Trophoblast cell (in vitro differentiated cells and primary cell): ENCODE results near the gene IQCH.
A peak's percentile ranks its signal among the peaks of the same experiment; 100 is the strongest.
"Not testable (repeated sequence)": the region's sequence is repeated elsewhere in the genome, so short reads cannot be mapped to it uniquely, and the experiment has no call there.

Experiments
- DNase-seq, 2 donors: peaks; one replicate each; pipeline ENCODE4 v3.0.0-alpha.2; 2016
- H2AFZ ChIP-seq: 2 replicates; pipeline ENCODE4 v1.6.1; 2013; ENCODE audit warnings: low read length, moderate library complexity, mild to moderate bottlenecking; ENCODE audit not compliant: insufficient read depth, poor library complexity
- H2AK5ac ChIP-seq: 2 replicates; pipeline ENCODE4 v1.6.1; 2013; ENCODE audit warnings: mild to moderate bottlenecking, low read length
- H2BK120ac ChIP-seq: 2 replicates; pipeline ENCODE4 v1.6.1; 2013; ENCODE audit warnings: low read length, mild to moderate bottlenecking, moderate library complexity; ENCODE audit not compliant: insufficient read depth, poor library complexity
- H2BK12ac ChIP-seq: 2 replicates; pipeline ENCODE4 v1.6.1; 2013; ENCODE audit warnings: mild to moderate bottlenecking, low read length, moderate library complexity
- H2BK5ac ChIP-seq: 2 replicates; pipeline ENCODE4 v1.6.1; 2013; ENCODE audit warnings: low read length, low read depth, moderate library complexity, mild to moderate bottlenecking; ENCODE audit not compliant: poor library complexity
- H3K14ac ChIP-seq: 2 replicates; pipeline ENCODE4 v1.6.1; 2013; ENCODE audit warnings: mild to moderate bottlenecking, low read length
- H3K18ac ChIP-seq: 2 replicates; pipeline ENCODE4 v1.6.1; 2013; ENCODE audit warnings: mild to moderate bottlenecking, low read length
- H3K23ac ChIP-seq: 2 replicates; pipeline ENCODE4 v1.6.1; 2013; ENCODE audit warnings: low read length
- H3K27ac ChIP-seq: 2 replicates; pipeline ENCODE4 v1.5.1; 2013; ENCODE audit warnings: low read depth, mild to moderate bottlenecking, inconsistent platforms, low read length, moderate library complexity
- H3K27me3 ChIP-seq: 2 replicates; pipeline ENCODE4 v1.6.1; 2013; ENCODE audit warnings: inconsistent platforms, mild to moderate bottlenecking, low read length, moderate library complexity; ENCODE audit not compliant: insufficient read depth
- H3K36me3 ChIP-seq, 2 experiments: 1 replicate in 1 of 2; 2 replicates in 1 of 2; pipeline ENCODE4 v1.6.1; 2013; ENCODE audit warnings: low read length in 2 of 2, mild to moderate bottlenecking in 2 of 2, moderate library complexity in 1 of 2; ENCODE audit not compliant: insufficient read depth in 2 of 2, control insufficient read depth in 1 of 2
- H3K4ac ChIP-seq: 2 replicates; pipeline ENCODE4 v1.6.1; 2013; ENCODE audit warnings: low read depth, mild to moderate bottlenecking, low read length, moderate library complexity
- H3K4me1 ChIP-seq, 2 experiments: 1 replicate in 1 of 2; 2 replicates in 1 of 2; pipeline ENCODE4 v1.6.1; 2013; ENCODE audit warnings: low read length in 2 of 2, mild to moderate bottlenecking in 2 of 2, moderate library complexity in 1 of 2; ENCODE audit not compliant: insufficient read depth in 2 of 2, control insufficient read depth in 1 of 2
- H3K4me2 ChIP-seq: 2 replicates; pipeline ENCODE4 v1.6.1; 2013; ENCODE audit warnings: inconsistent platforms, mild to moderate bottlenecking, low read length, moderate library complexity
- H3K4me3 ChIP-seq: 2 replicates; pipeline ENCODE4 v1.5.1; 2013; ENCODE audit warnings: mild to moderate bottlenecking, low read depth, low read length, inconsistent platforms
- H3K79me1 ChIP-seq: one replicate; pipeline ENCODE4 v1.6.1; 2013; ENCODE audit warnings: low read length
- H3K79me2 ChIP-seq: 2 replicates; pipeline ENCODE4 v1.6.1; 2013; ENCODE audit warnings: low read length, mild to moderate bottlenecking; ENCODE audit not compliant: control insufficient read depth, insufficient read depth, poor library complexity
- H3K9ac ChIP-seq: 2 replicates; pipeline ENCODE4 v1.6.1; 2013; ENCODE audit warnings: mild to moderate bottlenecking, low read length
- H3K9me3 ChIP-seq: 2 replicates; pipeline ENCODE4 v1.6.1; 2013; ENCODE audit warnings: low read depth, mild to moderate bottlenecking, control low read depth, inconsistent platforms, low read length; ENCODE audit not compliant: insufficient read depth
- H4K12ac ChIP-seq: 2 replicates; pipeline ENCODE4 v1.6.1; 2013; ENCODE audit warnings: low read depth, mild to moderate bottlenecking, low read length, moderate library complexity
- H4K8ac ChIP-seq: 2 replicates; pipeline ENCODE4 v1.6.1; 2013; ENCODE audit warnings: low read depth, mild to moderate bottlenecking, low read length, moderate library complexity
- H4K91ac ChIP-seq: one replicate; pipeline ENCODE4 v1.6.1; 2013; ENCODE audit warnings: low read depth, mild to moderate bottlenecking, low read length, moderate library complexity
- WGBS: extraction: QIAGEN DNeasy Blood & Tissue Kit; methylation state at CpG from one replicate; pipeline ENCODE4 v1.1.7; 2013; ENCODE audit warnings: missing lambda C conversion rate; ENCODE audit not compliant: insufficient read length, insufficient coverage; ENCODE audit errors: extremely low coverage; 5-methylcytosine and 5-hydroxymethylcytosine counted together

IQCH gene

GRCh38 chr15:67253101-67253500, 1.5 kb upstream of the IQCH start:
- H3K4me2 ChIP-seq = peak overlapping the region; percentile 84
- H3K79me2 ChIP-seq = peaks cover 9% of the 10 kb centered on the region
- no peak for DNase-seq
- H3K18ac ChIP-seq = no peak overlapping the region
- H3K23ac ChIP-seq = no peak overlapping the region
- no peak overlapping the region for H2AK5ac ChIP-seq
- H2BK12ac ChIP-seq = peak overlapping the region; percentile 29
- no peaks in the 10 kb centered on the region for H3K27me3 ChIP-seq
- H3K27ac ChIP-seq = no peak overlapping the region
- H2BK5ac ChIP-seq = no peak overlapping the region
- H2AFZ ChIP-seq = peak overlapping the region; percentile 52
- H2BK120ac ChIP-seq = no peak overlapping the region
- no peak overlapping the region for H4K12ac ChIP-seq
- H3K4me3 ChIP-seq = no peak overlapping the region
- no peak overlapping the region for H4K8ac ChIP-seq
- WGBS = no CpG with 5 or more reads among the region's 12 CpGs
- H4K91ac ChIP-seq = no peak overlapping the region
- peak overlapping the region; percentile 73 for H3K4ac ChIP-seq
- no peaks in the 10 kb centered on the region for H3K9me3 ChIP-seq
- no peak overlapping the region for H3K14ac ChIP-seq
- no peak overlapping the region for H3K9ac ChIP-seq
- H3K36me3 ChIP-seq = no peaks in the 10 kb centered on the region
- peaks cover 0 to 7% of the 10 kb centered on the region in 2 experiments for H3K4me1 ChIP-seq
- H3K79me1 ChIP-seq = peaks cover 7% of the 10 kb centered on the region

DNA sequence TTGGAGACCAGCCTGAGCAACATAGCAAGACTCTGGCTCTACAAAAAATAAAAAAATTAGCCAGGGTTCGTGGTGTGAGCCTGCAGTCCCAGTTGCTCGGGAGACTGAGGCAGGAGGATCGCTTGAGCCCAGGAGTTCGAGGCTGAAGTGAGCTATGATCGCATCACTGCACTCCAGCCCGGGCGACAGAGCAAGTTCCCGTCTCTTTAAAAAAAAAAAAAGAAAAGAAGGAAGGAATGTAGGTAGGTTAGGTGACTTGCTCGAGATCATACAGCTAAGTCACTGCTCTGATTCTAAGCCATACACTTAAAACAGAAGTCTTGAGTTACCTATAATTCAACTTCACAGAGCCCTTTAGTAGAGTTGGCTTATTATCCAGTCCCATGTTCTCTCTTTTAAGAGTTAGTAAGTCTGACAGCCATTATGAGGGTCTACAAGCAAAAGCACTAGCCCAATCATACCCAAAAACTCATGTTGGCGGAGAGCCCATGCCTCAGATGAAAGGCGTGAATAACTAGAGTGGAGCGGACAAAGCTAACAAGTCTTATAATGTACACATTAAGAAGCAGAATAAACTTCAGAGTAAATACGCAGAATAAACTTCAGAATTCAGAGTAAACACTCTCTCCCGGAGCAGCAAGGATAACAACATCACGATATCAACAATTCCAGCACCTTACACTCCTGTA, 893 bp upstream of the IQCH start:
- Histone ChIP-seq H2BK120ac (no peak overlapping the region), H2BK5ac (peak overlapping the region; percentile 86), H4K8ac (no peak overlapping the region), H3K9ac (peak overlapping the region; percentile 96), H3K9me3 (no peaks in the 10 kb centered on the region), H3K4me2 (peak overlapping the region; percentile 84), H3K14ac (no peak overlapping the region), H3K4me1 (peaks cover 0 to 7% of the 10 kb centered on the region in 2 experiments), H3K18ac (peak overlapping the region; percentile 52), H4K12ac (no peak overlapping the region), H3K27me3 (no peaks in the 10 kb centered on the region), H2AFZ (no peak overlapping the region), H4K91ac (peak overlapping the region; percentile 72), H3K27ac (peak overlapping the region; percentile 93), H3K79me2 (peaks cover 9% of the 10 kb centered on the region), H2AK5ac (no peak overlapping the region), H2BK12ac (peak overlapping the region; percentile 29), H3K79me1 (peaks cover 7% of the 10 kb centered on the region), H3K4ac (peak overlapping the region; percentile 73), H3K23ac (no peak overlapping the region), H3K4me3 (peak overlapping the region; percentile 94), H3K36me3 (no peaks in the 10 kb centered on the region)
- WGBS = no CpG with 5 or more reads among the region's 15 CpGs
- peak in 1 of 2 donors; percentile 44 for DNase-seq

- Histone ChIP-seq H2BK120ac (no peak overlapping the region), H3K27me3 (no peaks in the 10 kb centered on the region), H3K14ac (no peak overlapping the region), H4K8ac (no peak overlapping the region), H3K79me1 (peaks cover 7% of the 10 kb centered on the region), H3K27ac (no peak overlapping the region), H3K9ac (no peak overlapping the region), H4K91ac (no peak overlapping the region), H3K36me3 (no peaks in the 10 kb centered on the region), H2BK12ac (no peak overlapping the region), H3K18ac (no peak overlapping the region), H3K4me2 (no peak overlapping the region), H3K4me3 (no peak overlapping the region), H3K23ac (no peak overlapping the region), H4K12ac (no peak overlapping the region), H3K9me3 (no peaks in the 10 kb centered on the region), H3K4ac (no peak overlapping the region), H2BK5ac (no peak overlapping the region), H3K79me2 (peaks cover 9% of the 10 kb centered on the region), H2AFZ (no peak overlapping the region), H3K4me1 (peaks cover 0 to 7% of the 10 kb centered on the region in 2 experiments), H2AK5ac (no peak overlapping the region)
- peak in 1 of 2 donors; percentile 28 for DNase-seq
- no CpG with 5 or more reads among the region's 3 CpGs for WGBS
Observed at GRCh38 chr15:67256051-67256450, 1.5 kb downstream of the IQCH start.

DNA sequence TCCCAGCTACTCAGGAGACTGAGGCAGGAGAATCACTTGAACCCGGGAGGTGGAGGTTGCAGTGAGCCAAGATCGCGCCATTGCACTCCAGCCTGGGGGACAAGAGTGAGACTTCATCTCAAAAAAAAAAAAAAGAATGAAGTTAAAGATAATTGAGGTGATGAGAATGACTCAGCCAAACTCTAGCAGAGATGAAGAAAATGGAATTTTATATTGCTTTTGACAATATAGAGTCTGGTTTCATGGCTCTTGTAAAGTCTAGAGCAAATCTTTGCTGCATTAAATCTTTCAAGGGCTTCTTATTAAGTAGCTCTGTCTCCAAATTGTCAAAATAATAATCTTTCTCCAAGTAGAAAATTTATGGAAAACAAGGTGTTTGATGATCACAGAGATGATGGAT, 3.8 kb downstream of the IQCH start:
- H3K23ac ChIP-seq, H3K4me1 ChIP-seq, H2BK120ac ChIP-seq, H3K9ac ChIP-seq, H3K36me3 ChIP-seq, H3K4me2 ChIP-seq, H3K79me1 ChIP-seq, H3K14ac ChIP-seq, H4K12ac ChIP-seq, H2AK5ac ChIP-seq, H3K79me2 ChIP-seq, H3K18ac ChIP-seq, H4K91ac ChIP-seq, H4K8ac ChIP-seq, H3K27me3 ChIP-seq, H2BK12ac ChIP-seq, H2AFZ ChIP-seq, H3K4me3 ChIP-seq, H3K9me3 ChIP-seq, H3K27ac ChIP-seq, H3K4ac ChIP-seq, DNase-seq, H2BK5ac ChIP-seq: not testable (repeated sequence)
- whole genome bisulfite sequencing = no CpG with 5 or more reads among the region's 3 CpGs
